ENCODE measurements around the gene LRCH4. TPM values are rescaled to one million over a fixed set of nuclear protein-coding genes. Genes with fewer than 3 reads are reported as not detected.

Gene LRCH4
- total RNA-seq, 4 donors from 2014 or later, result 37.6 to 101 (median 56.2) TPM

GRCh38 chr7:100576384-100576993 lies 9.4 kb downstream of the LRCH4 start:
- no peak overlapping the region for H3K27ac ChIP-seq
- DNase-seq (ENCODE audit: low spot score in 2 of 2), result no peak
- H3K4me3 ChIP-seq, result no peak overlapping the region
- no peaks in the 10 kb centered on the region for H3K9me3 ChIP-seq
- no peaks in the 10 kb centered on the region for H3K27me3 ChIP-seq
- peaks cover under 1% of the 10 kb centered on the region for H3K4me1 ChIP-seq
- TF ChIP-seq, protein P1, sequence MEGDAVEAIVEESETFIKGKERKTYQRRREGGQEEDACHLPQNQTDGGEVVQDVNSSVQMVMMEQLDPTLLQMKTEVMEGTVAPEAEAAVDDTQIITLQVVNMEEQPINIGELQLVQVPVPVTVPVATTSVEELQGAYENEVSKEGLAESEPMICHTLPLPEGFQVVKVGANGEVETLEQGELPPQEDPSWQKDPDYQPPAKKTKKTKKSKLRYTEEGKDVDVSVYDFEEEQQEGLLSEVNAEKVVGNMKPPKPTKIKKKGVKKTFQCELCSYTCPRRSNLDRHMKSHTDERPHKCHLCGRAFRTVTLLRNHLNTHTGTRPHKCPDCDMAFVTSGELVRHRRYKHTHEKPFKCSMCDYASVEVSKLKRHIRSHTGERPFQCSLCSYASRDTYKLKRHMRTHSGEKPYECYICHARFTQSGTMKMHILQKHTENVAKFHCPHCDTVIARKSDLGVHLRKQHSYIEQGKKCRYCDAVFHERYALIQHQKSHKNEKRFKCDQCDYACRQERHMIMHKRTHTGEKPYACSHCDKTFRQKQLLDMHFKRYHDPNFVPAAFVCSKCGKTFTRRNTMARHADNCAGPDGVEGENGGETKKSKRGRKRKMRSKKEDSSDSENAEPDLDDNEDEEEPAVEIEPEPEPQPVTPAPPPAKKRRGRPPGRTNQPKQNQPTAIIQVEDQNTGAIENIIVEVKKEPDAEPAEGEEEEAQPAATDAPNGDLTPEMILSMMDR (IDR thresholded peaks at IDR 0.05), result no peak
- TF ChIP-seq EP300 (IDR thresholded peaks at IDR 0.05), result no peak
- TF ChIP-seq POLR2AphosphoS5 (IDR thresholded peaks at IDR 0.05), result no peak
- TF ChIP-seq POLR2A (IDR thresholded peaks at IDR 0.05), result no peak
- peaks cover 78% of the 10 kb centered on the region for H3K36me3 ChIP-seq
- WGBS, result 93% methylated on average over 13 of the region's 13 CpGs

DNA sequence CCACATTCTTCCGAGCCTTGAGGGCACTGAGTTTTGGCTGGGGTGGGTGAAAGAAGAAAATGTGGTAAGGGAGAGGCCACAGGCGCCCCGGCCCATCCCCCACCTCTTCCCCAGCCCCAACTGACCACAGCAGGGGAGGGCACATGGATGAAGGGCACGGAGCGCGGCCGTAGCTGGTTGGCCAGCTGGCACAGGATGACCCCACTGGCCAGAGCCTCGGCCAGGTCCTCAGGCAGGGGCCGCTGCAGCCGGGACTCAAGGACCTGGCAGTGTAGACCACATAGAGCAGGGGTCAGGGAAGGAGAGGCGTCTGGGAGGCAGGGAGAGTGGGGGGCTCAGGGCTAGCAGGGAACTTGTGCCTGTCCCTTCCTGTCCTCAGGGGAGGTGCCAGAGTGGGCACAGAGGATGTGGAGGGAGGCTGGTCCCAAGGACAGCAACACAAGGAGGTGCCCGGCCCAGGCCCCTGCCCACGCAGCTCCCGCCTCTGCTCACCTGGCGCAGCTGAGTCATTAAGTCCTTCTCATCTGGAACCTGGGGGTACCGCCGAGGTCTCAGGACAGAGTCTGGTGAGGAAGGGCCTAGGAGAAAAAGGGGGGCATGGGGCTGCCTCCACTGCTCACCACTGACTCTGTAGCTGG lies 10.1 kb downstream of the LRCH4 start:
- no peak for DNase-seq (ENCODE audit: low spot score in 2 of 2)
- H3K4me1 ChIP-seq, result no peaks in the 10 kb centered on the region
- H3K27me3 ChIP-seq, result no peaks in the 10 kb centered on the region
- H3K36me3 ChIP-seq, result peaks cover 71% of the 10 kb centered on the region
- no peak overlapping the region for H3K4me3 ChIP-seq
- WGBS, result 88% methylated on average over 17 of the region's 17 CpGs
- H3K9me3 ChIP-seq, result no peaks in the 10 kb centered on the region
- TF ChIP-seq, protein P1 (IDR thresholded peaks at IDR 0.05), result no peak
- TF ChIP-seq EP300 (IDR thresholded peaks at IDR 0.05) (no peak), POLR2AphosphoS5 (IDR thresholded peaks at IDR 0.05) (no peak), POLR2A (IDR thresholded peaks at IDR 0.05) (no peak)
- H3K27ac ChIP-seq, result no peak overlapping the region

GRCh38 chr7:100575206-100575631 lies 10.7 kb downstream of the LRCH4 start:
- TF ChIP-seq POLR2AphosphoS5 (IDR thresholded peaks at IDR 0.05) (no peak), EP300 (IDR thresholded peaks at IDR 0.05) (no peak), POLR2A (IDR thresholded peaks at IDR 0.05) (no peak)
- TF ChIP-seq, protein P1 (IDR thresholded peaks at IDR 0.05), result no peak
- Histone ChIP-seq H3K9me3 (no peaks in the 10 kb centered on the region), H3K4me1 (peaks cover 3% of the 10 kb centered on the region), H3K4me3 (no peak overlapping the region), H3K27me3 (no peaks in the 10 kb centered on the region), H3K36me3 (peaks cover 66% of the 10 kb centered on the region), H3K27ac (no peak overlapping the region)
- DNase-seq (ENCODE audit: low spot score in 2 of 2), result no peak
- 82% methylated on average over 14 of the region's 14 CpGs for WGBS

DNA sequence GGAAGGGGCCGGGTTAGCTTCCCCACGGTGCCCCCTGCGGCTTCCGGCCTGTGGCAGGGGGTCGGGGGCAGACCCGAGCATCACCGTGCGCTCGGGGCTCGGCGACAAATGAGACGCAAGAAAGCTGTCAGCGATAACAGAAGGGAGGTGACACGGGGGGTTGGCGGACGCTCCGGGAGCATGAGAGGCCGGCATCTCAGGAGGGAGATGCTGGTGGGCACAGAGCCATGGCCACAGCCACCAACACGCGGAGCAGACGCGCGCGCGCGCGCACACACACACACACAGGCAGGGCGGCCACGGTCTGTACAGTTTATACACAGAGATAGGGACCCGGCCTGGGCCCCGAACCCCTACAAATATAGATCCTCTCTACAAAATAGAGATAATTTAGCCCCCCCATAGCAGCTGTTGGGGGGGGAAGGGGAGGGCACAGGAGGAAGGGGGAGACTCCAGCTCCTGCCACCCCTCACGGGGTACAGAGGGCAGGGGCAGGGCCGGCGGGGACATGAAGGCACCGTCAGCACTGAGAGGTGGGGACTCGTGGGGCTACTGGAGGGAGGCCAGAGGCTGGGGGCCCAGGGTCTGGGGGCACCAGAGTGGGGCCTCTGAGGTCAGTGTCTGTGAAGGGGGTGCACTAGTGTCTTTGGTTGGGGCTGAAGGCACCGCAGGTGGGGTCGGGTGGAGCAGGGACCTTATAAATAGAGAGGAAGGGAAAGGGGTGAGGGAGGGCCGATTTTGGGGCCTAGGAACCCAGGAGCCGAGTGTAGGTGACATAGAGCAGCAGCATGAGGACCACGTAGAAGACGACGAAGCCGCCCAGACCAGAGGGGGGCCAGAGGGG lies 11.3 kb downstream of the LRCH4 start:
- peaks cover 10% of the 10 kb centered on the region for H3K4me1 ChIP-seq
- no peak for TF ChIP-seq POLR2A (IDR thresholded peaks at IDR 0.05)
- no peak for TF ChIP-seq EP300 (IDR thresholded peaks at IDR 0.05)
- TF ChIP-seq, protein P1 (IDR thresholded peaks at IDR 0.05), result no peak
- TF ChIP-seq POLR2AphosphoS5 (IDR thresholded peaks at IDR 0.05), result no peak
- no peaks in the 10 kb centered on the region for H3K9me3 ChIP-seq
- H3K36me3 ChIP-seq, result peaks cover 60% of the 10 kb centered on the region
- WGBS, result 94% methylated on average over 44 of the region's 44 CpGs
- DNase-seq (ENCODE audit: low spot score in 2 of 2), result no peak
- H3K27ac ChIP-seq, result no peak overlapping the region
- H3K27me3 ChIP-seq, result no peaks in the 10 kb centered on the region
- H3K4me3 ChIP-seq, result no peak overlapping the region
